ENCODE results near the gene POP4.
A peak's percentile ranks its signal among the peaks of the same experiment; 100 is the strongest.

POP4 gene

DNA sequence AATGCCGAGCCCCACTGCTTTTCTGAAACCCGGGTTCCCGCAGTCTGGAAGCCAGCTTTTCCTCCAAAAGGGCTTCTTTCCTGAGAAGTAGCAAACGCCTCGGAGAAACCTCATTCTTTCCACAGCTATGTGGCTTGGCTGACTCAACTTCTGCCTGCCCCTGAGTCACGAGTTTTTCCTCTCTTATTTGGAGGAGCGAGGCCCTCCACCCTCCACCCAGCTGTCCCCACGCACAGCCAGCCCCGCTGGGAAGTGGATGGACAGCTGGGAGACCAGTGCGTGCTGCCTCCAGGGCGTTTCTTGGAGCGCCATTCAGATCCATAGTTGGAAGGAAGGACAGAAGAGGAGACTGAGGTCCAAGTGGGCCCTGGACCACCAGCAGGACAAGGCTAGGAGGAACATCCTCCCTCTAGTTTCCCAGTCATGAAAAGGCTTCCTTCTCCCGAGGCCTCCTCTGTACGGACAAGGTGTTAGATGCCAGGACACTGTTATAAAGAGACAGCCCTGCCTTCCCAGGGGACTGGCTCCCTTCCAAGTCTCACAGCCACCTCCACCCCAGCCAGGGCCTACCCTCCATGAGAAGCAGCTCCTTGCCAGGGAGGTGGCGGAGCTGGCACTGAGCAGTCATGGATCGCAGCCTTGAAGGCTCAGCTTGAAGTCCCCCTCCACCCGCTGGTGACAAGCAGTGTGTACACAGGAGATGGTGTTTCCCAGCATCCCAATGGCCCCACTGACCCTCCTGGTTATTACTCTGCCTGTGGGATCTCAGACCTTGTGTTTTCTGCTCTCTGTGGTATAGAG lies 56.7 kb downstream of the POP4 start:
- no peak for DNase-seq (ENCODE audit: low spot score)

DNA sequence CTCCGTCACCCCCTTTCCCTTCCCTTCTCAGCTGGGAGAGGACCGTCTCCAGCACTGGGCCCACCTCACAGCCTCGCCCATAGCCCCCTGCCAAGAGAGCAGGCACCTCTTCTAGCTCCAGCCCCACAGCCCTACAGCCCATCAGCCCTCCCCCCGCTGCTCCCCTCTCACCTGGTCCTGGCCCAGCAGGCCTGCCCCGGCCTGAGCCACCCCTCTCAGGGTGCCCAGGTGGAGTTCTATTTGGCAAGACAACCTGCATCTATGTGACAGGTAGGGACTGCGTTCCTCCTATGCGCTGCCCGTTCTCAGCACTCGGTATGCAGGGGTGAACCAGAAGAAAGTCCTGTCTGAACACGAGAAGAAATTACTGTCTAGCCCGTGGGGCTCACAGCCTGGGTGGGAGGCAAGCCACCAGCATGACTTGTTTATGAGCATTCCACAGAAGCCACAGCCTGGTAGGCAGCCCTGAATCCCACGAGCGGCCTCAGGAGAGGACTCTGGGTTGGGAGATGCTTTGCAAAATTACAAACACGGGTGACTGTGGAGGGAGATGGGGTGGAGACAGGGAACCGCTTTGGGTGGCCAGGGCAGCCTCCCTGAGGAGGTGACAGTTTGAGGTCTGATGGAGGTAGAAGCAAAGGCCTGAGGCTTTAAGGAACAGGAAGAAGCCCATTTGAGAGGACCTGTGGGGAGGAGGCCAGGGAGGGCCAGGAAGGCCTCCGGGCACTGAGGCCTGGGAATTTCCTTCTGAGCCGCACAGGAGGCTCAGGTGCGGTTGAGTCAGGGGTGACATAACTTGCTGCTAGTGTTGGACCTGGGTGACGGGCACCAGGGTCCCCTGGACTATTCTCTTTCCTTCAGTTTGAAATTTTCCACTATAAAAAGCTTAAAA lies 58.0 kb downstream of the POP4 start:
- no peak for DNase-seq (ENCODE audit: low spot score)

DNA sequence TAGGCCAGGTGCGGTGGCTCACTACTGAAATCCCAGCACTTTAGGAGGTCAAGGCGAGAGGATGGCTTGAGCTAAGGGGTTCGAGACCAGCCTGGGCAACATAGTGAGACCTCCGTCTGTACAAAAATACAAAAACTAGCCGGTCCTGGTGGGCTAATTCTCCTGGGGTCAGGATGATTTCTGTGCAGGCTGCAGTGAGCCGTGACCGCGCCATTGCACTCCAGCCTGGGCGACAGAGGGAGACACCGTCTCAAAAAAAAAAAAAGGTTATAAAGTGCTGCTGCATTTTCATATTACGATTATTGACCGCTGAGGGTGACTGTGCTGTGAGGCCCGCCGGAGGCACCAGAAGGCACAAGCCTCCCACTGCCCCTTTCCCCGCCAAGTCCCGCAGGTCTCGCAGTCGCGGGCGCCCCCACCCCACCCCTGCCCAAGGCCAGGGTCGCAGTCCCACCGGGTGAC lies 58.7 kb downstream of the POP4 start:
- no peak for DNase-seq (ENCODE audit: low spot score)

DNA sequence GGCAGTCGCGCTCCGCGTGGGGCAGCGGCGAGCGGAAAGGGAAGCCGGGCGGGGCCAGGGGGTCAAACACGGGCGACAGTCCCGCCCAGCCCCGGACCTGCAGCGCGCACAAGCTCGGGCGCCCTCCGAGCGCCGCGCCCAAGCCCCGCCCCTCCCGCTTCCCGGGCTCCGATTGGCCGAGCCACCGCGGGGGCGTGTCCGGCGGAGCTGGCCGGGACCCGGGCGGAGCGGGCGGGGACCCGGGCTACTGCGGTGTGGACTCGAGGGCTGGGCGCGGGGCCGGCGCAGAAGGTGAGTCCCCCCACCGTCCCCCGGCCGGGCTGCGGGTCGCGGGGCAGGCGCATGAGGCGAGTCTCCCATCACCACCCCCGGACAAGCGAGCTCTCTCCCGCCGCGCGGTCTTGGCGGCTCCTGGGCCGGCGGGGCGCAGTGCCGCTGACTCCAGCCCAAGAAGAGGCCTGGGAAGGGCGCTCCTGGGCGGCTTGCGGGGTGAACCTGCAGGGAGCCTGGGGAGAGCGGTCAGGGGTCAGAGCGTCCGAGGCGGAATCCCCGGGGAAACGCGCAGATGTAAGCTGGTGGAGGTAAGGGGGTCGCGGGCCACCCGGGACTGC lies 59.2 kb downstream of the POP4 start, which contains the start of gene PLEKHF1:
Gene PLEKHF1 (plus strand): TSS at position 247 of the 611 bp plus-strand sequence. CDS start 8,379 bp downstream, outside the sequence.
- DNase-seq (ENCODE audit: low spot score), result peak; percentile 80

DNA sequence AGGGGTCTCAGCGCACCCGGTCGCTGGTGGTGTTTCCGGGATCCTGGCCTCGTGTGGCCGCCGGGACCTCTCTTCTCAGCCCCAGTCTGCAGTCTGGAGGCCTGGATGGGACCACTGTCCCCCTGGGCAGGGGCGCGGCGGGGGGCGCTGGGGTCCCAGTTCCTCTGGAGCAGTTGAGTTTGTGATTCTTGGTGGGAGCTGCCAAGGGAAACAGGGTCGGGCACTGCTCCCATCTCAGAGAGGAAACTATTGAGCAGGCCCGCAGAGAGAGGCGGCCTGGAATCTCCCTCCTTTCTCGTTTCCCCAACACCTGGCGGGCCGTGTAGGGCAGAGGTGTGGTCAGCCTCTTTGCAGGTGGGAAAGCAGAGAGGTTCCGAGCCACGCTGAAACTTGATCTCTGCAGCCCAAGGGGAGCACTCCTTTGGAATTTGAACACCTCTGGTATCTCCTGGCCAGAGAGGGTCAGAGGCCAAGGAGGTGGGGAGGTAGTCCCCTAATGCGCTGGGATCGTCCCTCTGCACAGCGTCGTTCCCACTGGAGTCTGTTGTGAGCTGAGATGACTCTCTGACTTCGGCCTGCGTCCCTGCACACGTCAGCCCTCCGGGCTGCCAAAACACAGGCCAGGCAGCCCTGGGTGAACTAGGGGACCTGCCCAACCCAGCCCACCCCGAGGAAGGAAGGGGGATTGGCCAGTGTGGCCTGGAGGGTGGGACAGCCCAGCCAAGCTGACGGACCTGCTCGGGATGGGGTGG lies 59.9 kb downstream of the POP4 start:
- no peak for DNase-seq (ENCODE audit: low spot score)

Data from NAMALWA (cell line).